HAP-1 (cell line): ENCODE results near the gene DIP2C.
A peak's percentile ranks its signal among the peaks of the same experiment; 100 is the strongest.
"Not testable (repeated sequence)": the region's sequence is repeated elsewhere in the genome, so short reads cannot be mapped to it uniquely, and the experiment has no call there.

ENCODE experiments used
- DNase-seq, 2 experiments: peaks; one replicate each; pipeline ENCODE4 v3.0.0-alpha.2; 2016 to 2020; ENCODE audit warnings: low spot score in 2 of 2
- H3K27me3 ChIP-seq: fragments of 250-450 bp; sonication (Bioruptor Pico); 2 replicates; pipeline ENCODE4 v1.5.1; 2020; ENCODE audit warnings: low read depth, mild to moderate bottlenecking, moderate library complexity
- H3K36me3 ChIP-seq: fragments of 250-450 bp; sonication (Bioruptor Pico); replicated peaks from 2 replicates; pipeline ENCODE4 v1.5.1; 2020; ENCODE audit warnings: mild to moderate bottlenecking
- H3K4me1 ChIP-seq: fragments of 250-450 bp; sonication (Bioruptor Pico); 2 replicates; pipeline ENCODE4 v1.5.1; 2020; ENCODE audit warnings: mild to moderate bottlenecking
- H3K4me3 ChIP-seq: fragments of 250-450 bp; sonication (Bioruptor Pico); 2 replicates; pipeline ENCODE4 v1.5.1; 2020; ENCODE audit warnings: mild to moderate bottlenecking, moderate library complexity
- H3K9me3 ChIP-seq: fragments of 250-450 bp; sonication (Bioruptor Pico); 2 replicates; pipeline ENCODE4 v1.5.1; 2020; ENCODE audit warnings: mild to moderate bottlenecking, moderate library complexity
- in situ Hi-C: fragments of 300-500 bp; cut with MboI; formaldehyde crosslinking; loops from 3 replicates; pipeline ENCODE4 v1.14.3; 2020; ENCODE audit warnings: low sequenced_read_pairs, inconsistent platforms, mixed read lengths

DIP2C gene

DNA sequence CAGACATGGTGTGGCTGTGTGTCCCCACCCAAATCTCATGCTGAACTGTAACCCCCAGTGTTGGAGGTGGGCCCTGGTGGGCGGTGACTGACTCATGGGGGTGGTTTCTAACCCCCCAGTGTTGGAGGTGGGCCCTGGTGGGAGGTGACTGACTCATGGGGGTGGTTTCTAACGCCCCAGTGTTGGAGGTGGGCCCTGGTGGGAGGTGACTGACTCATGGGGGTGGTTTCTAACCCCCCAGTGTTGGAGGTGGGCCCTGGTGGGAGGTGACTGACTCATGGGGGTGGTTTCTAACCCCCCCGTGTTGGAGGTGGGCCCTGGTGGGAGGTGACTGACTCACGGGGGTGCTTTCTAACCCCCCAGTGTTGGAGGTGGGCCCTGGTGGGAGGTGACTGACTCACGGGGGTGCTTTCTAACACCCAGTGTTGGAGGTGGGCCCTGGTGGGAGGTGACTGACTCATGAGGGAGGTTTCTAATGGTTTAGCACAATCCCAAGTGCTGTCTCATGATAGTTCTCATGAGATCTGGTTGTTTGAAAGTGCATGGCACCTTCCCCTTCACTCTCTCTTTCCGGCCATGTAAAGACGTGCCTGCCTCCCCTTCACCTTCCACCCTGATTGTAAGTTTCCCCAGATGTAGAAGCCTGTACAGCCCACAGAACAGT is 78.7 kb downstream of the DIP2C start:
- H3K4me3 ChIP-seq, DNase-seq, H3K27me3 ChIP-seq, H3K9me3 ChIP-seq, H3K4me1 ChIP-seq, H3K36me3 ChIP-seq, in situ Hi-C loops: not testable (repeated sequence)

- in situ Hi-C loops = no loop called here
- Histone ChIP-seq H3K9me3 (no peaks in the 10 kb centered on the region), H3K4me3 (no peak overlapping the region), H3K4me1 (no peaks in the 10 kb centered on the region), H3K36me3 (no peaks in the 10 kb centered on the region), H3K27me3 (no peaks in the 10 kb centered on the region)
- no peak for DNase-seq
Measured at GRCh38 chr10:609868-610545, 79.5 kb downstream of the DIP2C start.

GRCh38 chr10:609262-609658 is 80.2 kb downstream of the DIP2C start:
- DNase-seq = no peak
- in situ Hi-C loops = no loop called here

DNA sequence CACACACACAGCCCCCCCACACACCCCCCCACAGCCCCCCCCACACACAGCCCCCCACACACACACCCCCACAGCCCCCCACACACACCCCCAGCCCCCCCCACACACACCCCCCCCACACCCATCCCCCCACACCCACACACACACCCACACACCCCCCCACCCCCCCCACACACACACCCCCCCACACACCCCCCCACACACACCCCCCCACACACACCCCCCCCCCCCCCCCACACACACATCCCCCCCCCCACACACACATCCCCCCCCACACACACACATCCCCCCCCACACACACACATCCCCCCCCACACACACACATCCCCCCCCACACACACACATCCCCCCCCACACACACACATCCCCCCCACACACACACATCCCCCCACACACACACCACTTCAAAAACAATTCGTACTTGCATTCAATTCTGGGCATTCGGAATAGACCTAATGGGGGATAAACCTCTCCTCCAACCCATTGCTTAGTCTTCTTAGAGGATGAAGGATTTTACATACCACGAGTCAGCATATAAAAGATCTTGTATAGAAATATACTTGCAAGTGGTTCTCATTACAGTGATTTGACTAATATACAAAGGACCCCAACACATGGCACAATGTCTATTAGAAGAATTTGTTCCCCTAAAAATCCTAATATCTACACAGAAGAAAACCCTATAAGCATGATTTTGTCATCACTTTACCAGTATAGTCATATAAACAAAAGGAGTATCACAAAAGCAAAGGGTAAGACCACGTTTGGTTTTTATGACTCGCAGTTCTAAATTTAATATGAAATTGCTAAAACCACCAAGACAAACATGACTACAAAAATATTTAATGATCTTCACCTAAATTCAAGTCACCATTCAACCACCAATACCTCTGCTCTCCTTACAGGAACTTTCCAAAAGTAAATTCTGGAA is 80.9 kb downstream of the DIP2C start:
- no peaks in the 10 kb centered on the region for H3K27me3 ChIP-seq
- H3K36me3 ChIP-seq = no peaks in the 10 kb centered on the region
- H3K4me1 ChIP-seq = no peaks in the 10 kb centered on the region
- in situ Hi-C loops = no loop called here
- no peak overlapping the region for H3K4me3 ChIP-seq
- H3K9me3 ChIP-seq = no peaks in the 10 kb centered on the region
- peak in 1 of 2 experiments; percentile 30 for DNase-seq

More at GRCh38 chr10:609262-609658, 80.2 kb downstream of the DIP2C start:
- no peaks in the 10 kb centered on the region for H3K4me1 ChIP-seq
- no peak overlapping the region for H3K4me3 ChIP-seq
- no peaks in the 10 kb centered on the region for H3K27me3 ChIP-seq
- no peaks in the 10 kb centered on the region for H3K36me3 ChIP-seq
- H3K9me3 ChIP-seq = no peaks in the 10 kb centered on the region

GRCh38 chr10:607545-608185 is 81.8 kb downstream of the DIP2C start:
- Histone ChIP-seq H3K9me3 (no peaks in the 10 kb centered on the region), H3K27me3 (no peaks in the 10 kb centered on the region), H3K4me1 (no peaks in the 10 kb centered on the region), H3K4me3 (no peak overlapping the region), H3K36me3 (no peaks in the 10 kb centered on the region)
- DNase-seq = peak in 1 of 2 experiments; percentile 28
- in situ Hi-C loops = no loop called here

DNA sequence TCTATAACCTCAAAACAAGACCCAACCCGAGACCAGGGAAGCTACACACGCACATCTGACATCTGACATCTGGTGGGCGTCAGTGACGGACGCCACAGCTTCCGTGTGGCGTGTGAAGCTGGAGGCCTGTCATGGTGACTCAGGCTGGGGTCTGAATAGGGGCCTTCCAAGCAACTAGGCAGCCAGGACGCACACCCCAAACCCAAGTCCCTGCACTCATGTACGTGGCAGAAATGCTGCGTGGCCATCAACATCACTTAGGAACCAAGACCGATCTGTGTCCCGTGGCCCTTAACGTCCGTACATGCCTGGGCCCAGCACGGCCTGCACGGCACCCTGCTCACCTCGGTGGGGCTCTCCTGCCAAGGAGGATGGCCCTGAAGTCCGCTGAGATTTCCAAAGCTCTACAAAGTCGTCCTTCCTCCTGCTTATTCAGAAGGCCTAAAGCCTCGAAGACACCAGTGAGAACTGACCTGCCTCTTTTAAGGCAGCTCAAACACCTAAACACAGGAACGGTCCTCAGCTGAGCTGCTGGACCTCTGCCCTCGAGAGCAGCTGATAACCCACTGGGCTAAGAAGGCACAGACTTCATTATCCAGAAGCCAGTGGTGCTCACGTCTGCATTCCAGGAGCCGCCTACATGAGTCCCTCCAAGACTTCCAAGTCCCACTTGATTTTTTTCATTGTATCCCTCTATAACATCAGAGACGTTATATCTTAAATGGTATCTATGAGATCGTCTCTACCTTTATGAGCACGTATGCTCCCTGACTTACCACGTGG is 82.5 kb downstream of the DIP2C start:
- H3K27me3 ChIP-seq = no peaks in the 10 kb centered on the region
- no peak for DNase-seq
- H3K4me3 ChIP-seq = no peak overlapping the region
- no peaks in the 10 kb centered on the region for H3K36me3 ChIP-seq
- in situ Hi-C loops = no loop called here
- no peaks in the 10 kb centered on the region for H3K9me3 ChIP-seq
- no peaks in the 10 kb centered on the region for H3K4me1 ChIP-seq

DNA sequence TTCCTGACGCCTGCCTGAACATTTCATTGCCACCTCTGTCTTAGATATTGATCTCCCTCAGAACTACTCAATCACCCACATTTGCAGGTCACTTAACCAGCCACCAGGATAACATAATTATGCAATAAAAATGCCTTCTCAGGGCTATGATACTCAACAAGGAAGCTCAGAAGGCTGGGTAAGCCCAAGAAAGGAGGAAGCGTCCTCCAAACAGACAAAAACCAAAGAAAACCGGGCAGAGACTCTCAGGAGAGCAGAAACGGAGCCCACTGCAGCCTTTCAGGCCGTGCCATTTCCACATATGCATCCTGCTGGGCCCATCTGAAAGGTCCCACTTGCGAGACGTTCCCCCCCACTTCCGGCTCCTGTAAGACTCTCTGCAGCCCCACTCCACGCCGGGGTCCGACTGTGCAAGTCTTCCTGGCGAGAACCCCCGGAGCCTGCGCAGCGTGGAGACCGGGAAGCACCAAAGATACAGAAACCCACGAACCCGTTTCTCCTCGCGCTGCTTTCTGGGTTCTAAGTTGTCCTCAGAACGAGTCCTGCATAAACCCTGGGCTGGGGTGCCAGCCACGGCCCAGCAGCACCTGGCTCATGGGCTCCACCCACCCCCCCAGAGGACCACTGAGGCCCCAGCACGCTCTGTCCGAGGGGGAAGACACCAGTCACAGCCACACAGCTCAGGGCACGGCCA is 83.7 kb downstream of the DIP2C start:
- H3K9me3 ChIP-seq = no peaks in the 10 kb centered on the region
- no peaks in the 10 kb centered on the region for H3K4me1 ChIP-seq
- H3K27me3 ChIP-seq = no peaks in the 10 kb centered on the region
- H3K36me3 ChIP-seq = no peaks in the 10 kb centered on the region
- in situ Hi-C loops = no loop called here
- DNase-seq = no peak
- H3K4me3 ChIP-seq = no peak overlapping the region

- no peaks in the 10 kb centered on the region for H3K27me3 ChIP-seq
- no peaks in the 10 kb centered on the region for H3K36me3 ChIP-seq
- in situ Hi-C loops = no loop called here
- no peaks in the 10 kb centered on the region for H3K4me1 ChIP-seq
- no peaks in the 10 kb centered on the region for H3K9me3 ChIP-seq
- no peak overlapping the region for H3K4me3 ChIP-seq
- DNase-seq = no peak
Measured at GRCh38 chr10:604716-605631, 84.5 kb downstream of the DIP2C start.

DNA sequence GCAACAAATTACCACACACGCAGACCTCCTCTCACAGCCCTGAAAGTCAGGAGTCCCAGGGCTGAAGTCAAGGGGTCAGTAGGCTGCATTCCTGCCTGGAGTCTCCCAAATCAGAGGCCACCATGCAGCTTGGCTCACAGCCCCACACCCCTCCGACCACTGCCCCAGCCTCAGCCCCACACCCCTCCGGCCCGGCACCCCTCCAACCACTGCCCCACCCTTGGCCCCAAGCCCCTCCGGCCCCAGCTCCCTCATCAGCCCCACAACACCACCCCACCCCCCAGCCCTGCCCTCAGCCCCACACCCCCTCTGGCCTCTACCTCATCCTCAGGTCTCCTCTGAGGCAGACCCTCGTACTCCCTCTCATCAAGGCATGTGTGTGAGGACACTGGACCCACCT is 85.7 kb downstream of the DIP2C start:
- in situ Hi-C loops = no loop called here
- no peaks in the 10 kb centered on the region for H3K4me1 ChIP-seq

DNA sequence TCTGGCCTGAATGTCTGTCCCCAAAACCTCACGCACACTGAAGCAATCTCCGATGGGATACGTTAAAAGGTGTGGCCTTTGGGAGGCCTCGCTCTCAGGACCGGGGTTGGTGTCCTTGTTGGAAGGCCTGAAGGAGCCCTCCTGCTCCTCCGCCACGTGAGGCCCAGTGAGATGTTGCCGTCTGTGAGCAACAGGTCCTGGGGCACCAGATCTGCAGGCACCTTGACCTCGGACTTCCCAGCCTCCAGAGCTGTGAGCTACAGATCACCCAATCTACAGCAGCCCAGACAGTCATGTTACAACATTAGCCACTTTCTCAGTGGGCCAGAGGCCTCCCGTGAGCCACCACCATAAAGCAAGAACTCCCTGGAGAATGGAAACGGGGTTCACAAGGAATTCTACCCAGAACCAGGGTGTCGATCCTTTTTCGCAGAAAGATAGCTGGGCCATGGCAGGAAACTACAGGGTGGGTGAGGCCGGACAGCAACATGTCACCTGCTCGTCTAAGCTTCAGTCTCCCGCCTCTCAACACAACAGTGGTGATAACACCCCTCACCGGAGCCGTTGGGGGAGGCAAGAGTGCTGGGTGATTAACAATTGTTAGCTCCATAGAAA is 87.0 kb downstream of the DIP2C start:
- in situ Hi-C loops = no loop called here
- no peak for DNase-seq
- no peaks in the 10 kb centered on the region for H3K4me1 ChIP-seq
- H3K27me3 ChIP-seq = no peaks in the 10 kb centered on the region
- no peak overlapping the region for H3K4me3 ChIP-seq
- H3K9me3 ChIP-seq = no peaks in the 10 kb centered on the region
- H3K36me3 ChIP-seq = no peaks in the 10 kb centered on the region

More for the DNA sequence above, 85.7 kb downstream of the DIP2C start:
- Histone ChIP-seq H3K4me3 (no peak overlapping the region), H3K9me3 (no peaks in the 10 kb centered on the region), H3K27me3 (no peaks in the 10 kb centered on the region), H3K36me3 (no peaks in the 10 kb centered on the region)
- DNase-seq = no peak

DNA sequence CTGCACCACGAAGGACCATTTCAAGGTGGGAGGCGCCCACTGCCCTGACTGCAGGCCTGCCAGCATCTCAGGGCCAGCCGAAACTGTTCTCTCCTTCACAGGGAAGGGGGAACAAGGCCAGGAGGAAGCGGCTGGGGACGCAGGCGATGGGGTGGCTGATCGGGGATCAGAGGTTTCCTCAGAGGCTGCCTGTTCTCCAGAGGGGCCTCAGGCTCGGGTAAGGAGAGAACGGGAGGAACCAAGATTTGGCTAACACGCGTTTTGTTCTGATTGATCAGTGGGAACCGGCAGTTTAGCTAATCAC is 87.9 kb downstream of the DIP2C start:
- H3K27me3 ChIP-seq = no peaks in the 10 kb centered on the region
- H3K36me3 ChIP-seq = no peaks in the 10 kb centered on the region
- DNase-seq = no peak
- in situ Hi-C loops = no loop called here
- no peak overlapping the region for H3K4me3 ChIP-seq
- no peaks in the 10 kb centered on the region for H3K4me1 ChIP-seq
- H3K9me3 ChIP-seq = no peaks in the 10 kb centered on the region
